Fibroblast of mammary gland (primary cell): ENCODE results near the gene ATP5MG.
A peak's percentile ranks its signal among the peaks of the same experiment; 100 is the strongest.

Experiments
- DNase-seq: peaks from one replicate; pipeline ENCODE4 v3.0.0-alpha.2; 2010; ENCODE audit warnings: low read depth
- H3K4me3 ChIP-seq: 2 replicates; pipeline ENCODE4 v1.5.1; 2011; ENCODE audit warnings: low read depth, mild to moderate bottlenecking, low read length, moderate library complexity; ENCODE audit not compliant: control insufficient read depth
- CTCF ChIP-seq: conservative IDR thresholded peaks from 2 replicates; pipeline ENCODE4 v1.5.1; 2011; ENCODE audit warnings: low read depth, low read length, inconsistent platforms; ENCODE audit not compliant: control insufficient read depth, insufficient read depth

ATP5MG gene

GRCh38 chr11:118441770-118442275 is 40.4 kb downstream of the ATP5MG start:
- no peak overlapping the region for H3K4me3 ChIP-seq
- no peak for DNase-seq
- no peak for TF ChIP-seq CTCF

GRCh38 chr11:118442301-118442700 is 40.9 kb downstream of the ATP5MG start:
- no peak for TF ChIP-seq CTCF
- H3K4me3 ChIP-seq, result no peak overlapping the region
- no peak for DNase-seq

- TF ChIP-seq CTCF, result no peak
- no peak overlapping the region for H3K4me3 ChIP-seq
- DNase-seq, result no peak
These were observed 41.6 kb downstream of the ATP5MG start for GRCh38 chr11:118442908-118443589.

GRCh38 chr11:118443590-118444218 is 42.3 kb downstream of the ATP5MG start:
- DNase-seq, result no peak
- no peak overlapping the region for H3K4me3 ChIP-seq
- TF ChIP-seq CTCF, result no peak

GRCh38 chr11:118447423-118447822 is 46.0 kb downstream of the ATP5MG start:
- no peak for TF ChIP-seq CTCF
- no peak overlapping the region for H3K4me3 ChIP-seq

GRCh38 chr11:118448294-118448693 is 46.9 kb downstream of the ATP5MG start:
- peak; percentile 28 for DNase-seq
- no peak for TF ChIP-seq CTCF
- no peak overlapping the region for H3K4me3 ChIP-seq

More at GRCh38 chr11:118447423-118447822, 46.0 kb downstream of the ATP5MG start:
- DNase-seq, result no peak
